Activated CD8-positive, alpha-beta memory T cell treated with anti-CD3 and anti-CD28 coated beads for 1 hour (primary cell): ENCODE data around the gene ZNF444.
"Not testable (repeated sequence)": the region's sequence is repeated elsewhere in the genome, so short reads cannot be mapped to it uniquely, and the experiment has no call there.

Source experiments
- DNase-seq, 2 donors: peaks; one replicate each; pipeline ENCODE4 v3.0.0-alpha.2; 2020; ENCODE audit warnings: low read depth in 1 of 2; ENCODE audit errors: extremely low read depth in 1 of 2

Gene ZNF444

GRCh38 chr19:56175861-56176307, 34.8 kb downstream of the ZNF444 start, which contains the start of gene GALP:
GALP (plus strand) TSS chr19:56176008; CDS start chr19:56177109, 1,101 bp downstream.
- not testable (repeated sequence) for DNase-seq

GRCh38 chr19:56176310-56176709, 35.2 kb downstream of the ZNF444 start:
- not testable (repeated sequence) for DNase-seq

GRCh38 chr19:56176881-56177280, 35.8 kb downstream of the ZNF444 start:
- DNase-seq, result no peak

- DNase-seq, result no peak
Observed at GRCh38 chr19:56177564-56178243, 36.6 kb downstream of the ZNF444 start.

GRCh38 chr19:56189785-56190184, 48.7 kb downstream of the ZNF444 start:
- DNase-seq, result no peak

DNA sequence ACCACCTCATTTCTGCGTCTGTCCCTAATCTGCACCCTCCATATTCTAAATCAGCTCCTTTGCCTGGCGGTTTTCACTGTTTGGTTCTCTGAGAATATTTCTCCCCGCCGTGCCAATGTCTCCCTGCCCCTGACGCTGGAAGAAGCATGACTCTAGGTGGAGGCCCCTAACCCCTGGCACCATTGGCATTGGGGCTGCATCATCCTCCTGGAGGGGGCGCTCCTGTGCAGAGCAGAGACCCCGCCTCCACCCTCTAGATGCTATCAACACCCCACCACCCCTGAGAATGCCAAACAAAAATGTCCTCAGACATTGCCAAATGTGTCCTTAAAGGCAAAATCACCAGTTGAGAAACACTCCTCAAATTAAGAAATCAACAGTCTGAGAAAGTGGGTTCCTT, 50.0 kb downstream of the ZNF444 start:
- DNase-seq, result no peak

DNA sequence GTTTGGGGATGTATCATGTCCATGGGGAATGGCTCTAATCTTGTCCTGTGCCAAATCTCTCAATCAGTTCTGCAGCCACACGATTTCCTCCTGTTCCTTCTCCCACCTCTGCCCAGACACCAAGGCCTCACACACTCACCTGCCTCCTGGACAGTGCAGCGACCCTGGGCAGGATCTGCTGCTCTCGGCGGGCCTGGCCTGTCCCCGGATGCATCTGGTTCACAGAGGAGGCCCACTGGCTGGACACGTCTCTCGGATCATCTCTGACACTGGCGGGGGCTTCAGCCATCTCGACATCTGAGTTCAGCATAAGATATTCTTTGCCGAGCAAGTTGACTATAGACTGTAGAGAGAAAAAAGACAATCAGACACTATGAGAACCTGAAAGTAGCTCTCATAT, 50.6 kb downstream of the ZNF444 start:
- no peak for DNase-seq

- DNase-seq, result no peak
Observed at GRCh38 chr19:56193981-56194640, 53.0 kb downstream of the ZNF444 start.

- not testable (repeated sequence) for DNase-seq
Observed at GRCh38 chr19:56197646-56198045, 56.6 kb downstream of the ZNF444 start, which contains the start of gene ZSCAN5B. ZSCAN5B (minus strand) TSS chr19:56197783; CDS start chr19:56193052, 4,731 bp downstream.

- DNase-seq, result no peak
Observed at GRCh38 chr19:56199687-56200086, 58.6 kb downstream of the ZNF444 start.

GRCh38 chr19:56201973-56202372, 60.9 kb downstream of the ZNF444 start, which contains the start of gene ZSCAN5C:
ZSCAN5C (plus strand) TSS chr19:56202273; CDS start chr19:56205914, 3,641 bp downstream.
- DNase-seq, result no peak

DNA sequence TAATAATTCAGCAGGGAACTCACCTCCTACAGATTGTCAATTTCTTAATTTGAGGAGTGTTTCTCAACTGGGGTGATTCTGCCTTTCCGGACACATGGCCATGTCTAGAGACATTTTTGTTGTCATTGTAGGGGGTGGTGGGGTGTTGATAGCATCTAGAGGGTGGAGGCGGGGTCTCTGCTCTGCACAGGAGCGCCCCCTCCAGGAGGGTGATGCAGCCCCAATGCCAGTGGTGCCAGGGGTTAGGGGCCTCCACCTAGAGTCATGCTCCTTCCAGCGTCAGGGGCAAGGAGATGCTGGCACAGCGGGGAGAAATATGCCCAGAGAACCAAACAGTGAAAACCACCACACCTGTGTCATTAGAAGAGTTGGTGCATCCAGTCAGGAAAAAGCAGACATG, 66.5 kb downstream of the ZNF444 start:
- DNase-seq, result not testable (repeated sequence)

- no peak for DNase-seq
Observed at GRCh38 chr19:56209091-56209490, 68.0 kb downstream of the ZNF444 start.

- not testable (repeated sequence) for DNase-seq
Observed at GRCh38 chr19:56210036-56210435, 68.9 kb downstream of the ZNF444 start.
